PFSK-1 (cell line): Measurements from ENCODE around the gene PLCD1.

Source experiments
- FOXP2 ChIP-seq: optimal IDR thresholded peaks from 2 replicates; pipeline ENCODE3; 2011; ENCODE audit warnings: borderline replicate concordance, control low read depth, inconsistent platforms; ENCODE audit not compliant: insufficient read depth; ENCODE audit errors: extremely low read length, extremely low read depth
- POLR2AphosphoS5 ChIP-seq: IDR thresholded peaks from 2 replicates; pipeline ENCODE4 v1.6.1; 2012; ENCODE audit warnings: low read depth, mild to moderate bottlenecking, control low read depth, low read length, moderate library complexity
- REST ChIP-seq, 2 experiments: IDR thresholded peaks; 2 replicates each; pipeline versions ENCODE4 v1.6.1 to v1.8.0; 2011 to 2012; ENCODE audit warnings: low read depth in 2 of 2, low read length in 2 of 2, control low read depth in 1 of 2, inconsistent platforms in 1 of 2, mild to moderate bottlenecking in 1 of 2, moderate library complexity in 1 of 2; ENCODE audit not compliant: insufficient read depth in 1 of 2
- SIN3A ChIP-seq: IDR thresholded peaks from 2 replicates; pipeline ENCODE4 v1.6.1; 2012; ENCODE audit warnings: mild to moderate bottlenecking, low read length, moderate library complexity, borderline replicate concordance; ENCODE audit not compliant: insufficient read depth
- TAF1 ChIP-seq: IDR thresholded peaks from 2 replicates; pipeline ENCODE4 v1.6.1; 2012; ENCODE audit warnings: low read length, control low read depth, borderline replicate concordance; ENCODE audit not compliant: insufficient read depth

GRCh38 chr3:37957539-37957936, 71.9 kb downstream of the PLCD1 start:
- TF ChIP-seq POLR2AphosphoS5 (no peak), REST (IDR thresholded peaks at IDR 0.05; ENCODE audit: insufficient read depth in 1 of 2, low read depth in 2 of 2, low read length in 2 of 2) (no peak), SIN3A (no peak), TAF1 (no peak), FOXP2 (no peak)
